A673 (cell line): ENCODE results near the gene SRRM4.

Experiments used
- CTCF ChIP-seq: fragments of 300-800, 200-600 bp; sonication (generic); conservative IDR thresholded peaks from 2 replicates; pipeline ENCODE4 v1.5.1; 2017; ENCODE audit warnings: low read depth, mild to moderate bottlenecking, antibody characterized with exemption, low read length, moderate library complexity, mixed read lengths
- EZH2 ChIP-seq: fragments of 200-600 bp; sonication (generic); IDR thresholded peaks from 2 replicates; pipeline ENCODE4 v1.6.1; 2017; ENCODE audit warnings: borderline replicate concordance, low read depth, mild to moderate bottlenecking, mixed read lengths, antibody characterized with exemption, low read length; ENCODE audit not compliant: poor library complexity, severe bottlenecking

- TF ChIP-seq CTCF (no peak), EZH2 (no peak)
Measured at GRCh38 chr12:119088685-119089379, 107.5 kb downstream of the SRRM4 start.
